Measurements from ENCODE around the gene RNF17.

RNF17 gene

GRCh38 chr13:24897293-24897692 lies 133.3 kb downstream of the RNF17 start:
- Mint-ChIP-seq H3K27me3 (no peaks in the 10 kb centered on the region), H3K27ac (ENCODE audit: low read depth) (no peak overlapping the region), H3K9me3 (no peaks in the 10 kb centered on the region), H3K4me3 (no peak overlapping the region), H3K36me3 (ENCODE audit: insufficient read depth) (peaks cover 4% of the 10 kb centered on the region), H3K4me1 (no peaks in the 10 kb centered on the region)
- no peak for DNase-seq (ENCODE audit: low spot score in 2 of 2)
- no peak for ATAC-seq (replicated peaks; ENCODE audit: extremely low read depth, poor library complexity, severe bottlenecking)

DNA sequence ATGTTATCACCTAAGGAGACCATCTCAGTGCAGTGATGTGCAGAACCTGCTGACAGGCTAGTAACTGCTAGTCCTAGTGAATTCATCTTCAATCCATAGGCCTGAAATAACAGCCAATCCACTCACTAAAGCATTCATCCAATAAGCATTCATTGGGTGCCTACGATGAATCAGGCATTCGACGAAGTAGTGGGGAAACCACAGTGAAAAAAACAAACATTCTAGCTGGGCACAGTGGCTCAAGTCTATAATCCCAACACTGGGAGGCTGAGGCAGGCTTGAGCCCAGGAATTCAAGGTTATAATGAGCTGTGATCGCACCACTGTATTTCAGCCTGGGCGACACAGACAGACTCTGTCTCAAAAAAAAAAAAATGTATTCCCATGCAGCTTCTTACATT lies 135.6 kb downstream of the RNF17 start:
- Mint-ChIP-seq H3K4me1 (no peaks in the 10 kb centered on the region), H3K9me3 (no peaks in the 10 kb centered on the region), H3K27ac (ENCODE audit: low read depth) (no peak overlapping the region), H3K27me3 (no peaks in the 10 kb centered on the region), H3K4me3 (no peak overlapping the region), H3K36me3 (ENCODE audit: insufficient read depth) (peaks cover 5% of the 10 kb centered on the region)
- ATAC-seq (replicated peaks; ENCODE audit: extremely low read depth, poor library complexity, severe bottlenecking) = no peak
- DNase-seq (ENCODE audit: low spot score in 2 of 2) = no peak

DNA sequence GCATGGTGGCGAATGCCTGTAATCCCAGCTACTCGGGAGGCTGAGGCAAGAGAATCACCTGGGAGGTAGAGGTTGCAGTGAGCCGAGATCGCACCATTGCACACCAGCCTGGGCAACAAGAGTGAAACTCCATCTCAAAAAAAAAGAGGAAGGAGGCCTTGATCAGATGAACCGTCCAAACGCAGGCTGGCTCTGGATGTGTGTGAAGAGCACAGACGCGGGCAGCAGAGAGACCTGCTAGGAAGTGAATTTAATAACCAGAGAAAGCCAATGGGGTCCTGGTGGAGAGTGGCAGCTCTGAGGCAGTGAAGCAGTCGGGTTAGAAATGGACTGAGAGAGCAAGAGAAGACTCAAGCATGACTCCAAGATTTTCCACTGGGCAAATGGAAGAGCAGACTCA lies 136.5 kb downstream of the RNF17 start:
- Mint-ChIP-seq H3K27me3 (no peaks in the 10 kb centered on the region), H3K36me3 (ENCODE audit: insufficient read depth) (peaks cover 4% of the 10 kb centered on the region), H3K9me3 (no peaks in the 10 kb centered on the region), H3K4me1 (no peaks in the 10 kb centered on the region), H3K27ac (ENCODE audit: low read depth) (no peak overlapping the region), H3K4me3 (no peak overlapping the region)
- DNase-seq (ENCODE audit: low spot score in 2 of 2) (no peak), ATAC-seq (replicated peaks; ENCODE audit: extremely low read depth, poor library complexity, severe bottlenecking) (no peak)

DNA sequence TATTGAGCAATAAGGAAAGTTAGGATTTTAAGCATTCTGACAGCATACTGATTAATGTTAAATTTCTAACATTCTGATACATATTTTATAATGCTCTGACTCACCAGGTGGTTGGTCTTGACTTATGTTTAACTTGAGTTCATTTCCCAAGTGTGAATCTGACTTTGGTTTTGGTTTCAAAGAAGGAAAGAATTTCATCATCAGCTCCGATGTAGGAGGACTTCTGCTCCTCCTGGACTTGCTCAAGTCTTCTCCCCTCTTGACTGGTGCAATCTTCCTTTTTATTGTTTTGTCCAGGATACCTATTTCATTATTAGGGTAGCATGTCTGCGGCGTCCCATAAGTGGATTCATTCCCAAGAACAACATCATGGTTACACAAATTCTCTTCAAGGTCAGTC lies 141.3 kb downstream of the RNF17 start:
- no peak overlapping the region for H3K27ac Mint-ChIP-seq (ENCODE audit: low read depth)

GRCh38 chr13:24906268-24906667 lies 142.3 kb downstream of the RNF17 start:
- Mint-ChIP-seq H3K4me1 (no peaks in the 10 kb centered on the region), H3K4me3 (no peak overlapping the region), H3K36me3 (ENCODE audit: insufficient read depth) (peaks cover 7% of the 10 kb centered on the region), H3K9me3 (no peaks in the 10 kb centered on the region), H3K27me3 (no peaks in the 10 kb centered on the region), H3K27ac (ENCODE audit: low read depth) (no peak overlapping the region)
- no peak for ATAC-seq (replicated peaks; ENCODE audit: extremely low read depth, poor library complexity, severe bottlenecking)
- DNase-seq (ENCODE audit: low spot score in 2 of 2) = no peak

More for the DNA sequence above, 141.3 kb downstream of the RNF17 start:
- Mint-ChIP-seq H3K4me1 (no peaks in the 10 kb centered on the region), H3K27me3 (no peaks in the 10 kb centered on the region), H3K9me3 (no peaks in the 10 kb centered on the region), H3K4me3 (no peak overlapping the region), H3K36me3 (ENCODE audit: insufficient read depth) (peaks cover 5% of the 10 kb centered on the region)
- DNase-seq (ENCODE audit: low spot score in 2 of 2) = no peak
- no peak for ATAC-seq (replicated peaks; ENCODE audit: extremely low read depth, poor library complexity, severe bottlenecking)

DNA sequence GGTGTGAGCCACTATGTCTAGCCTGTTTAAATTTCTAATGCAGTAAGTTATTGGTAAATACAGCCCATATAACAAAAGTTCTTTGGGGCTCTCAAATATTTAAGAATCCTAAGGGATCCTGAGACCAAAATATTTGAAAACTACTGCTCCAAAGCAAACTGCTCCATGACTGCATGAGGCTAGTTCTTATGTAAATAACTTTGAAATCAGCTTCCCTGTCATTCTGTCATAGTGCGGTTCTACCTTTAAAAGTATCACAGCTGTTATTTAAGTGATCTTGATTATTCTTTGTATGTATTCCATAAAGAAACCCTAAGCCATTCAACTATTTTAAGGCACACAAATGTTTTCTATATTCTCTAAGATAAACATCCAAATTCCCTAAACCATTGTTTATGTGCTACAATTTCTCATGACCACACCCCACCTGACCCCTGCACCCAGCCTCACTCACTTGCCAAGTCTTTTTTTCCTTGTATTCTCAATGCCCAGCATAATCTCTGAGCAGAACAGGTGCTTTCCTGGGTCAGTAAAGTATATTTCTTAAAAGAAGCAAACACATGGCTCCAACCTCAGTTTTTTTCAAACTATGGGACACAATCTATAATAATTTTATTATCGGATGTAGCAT lies 146.6 kb downstream of the RNF17 start:
- Mint-ChIP-seq H3K9me3 (no peaks in the 10 kb centered on the region), H3K27ac (ENCODE audit: low read depth) (no peak overlapping the region), H3K4me1 (peaks cover 5% of the 10 kb centered on the region), H3K36me3 (ENCODE audit: insufficient read depth) (peaks cover 6% of the 10 kb centered on the region), H3K27me3 (no peaks in the 10 kb centered on the region), H3K4me3 (no peak overlapping the region)
- no peak for DNase-seq (ENCODE audit: low spot score in 2 of 2)
- ATAC-seq (replicated peaks; ENCODE audit: extremely low read depth, poor library complexity, severe bottlenecking) = no peak

GRCh38 chr13:24911133-24911908 lies 147.4 kb downstream of the RNF17 start:
- Mint-ChIP-seq H3K4me1 (peaks cover 5% of the 10 kb centered on the region), H3K27ac (ENCODE audit: low read depth) (no peak overlapping the region), H3K9me3 (no peaks in the 10 kb centered on the region), H3K4me3 (no peak overlapping the region), H3K27me3 (no peaks in the 10 kb centered on the region), H3K36me3 (ENCODE audit: insufficient read depth) (peaks cover 6% of the 10 kb centered on the region)
- ATAC-seq (replicated peaks; ENCODE audit: extremely low read depth, poor library complexity, severe bottlenecking) = no peak
- DNase-seq (ENCODE audit: low spot score in 2 of 2) = no peak

- ATAC-seq (replicated peaks; ENCODE audit: extremely low read depth, poor library complexity, severe bottlenecking) = no peak
- no peak for DNase-seq (ENCODE audit: low spot score in 2 of 2)
- no peak overlapping the region for H3K4me3 Mint-ChIP-seq
- no peaks in the 10 kb centered on the region for H3K27me3 Mint-ChIP-seq
- H3K27ac Mint-ChIP-seq (ENCODE audit: low read depth) = no peak overlapping the region
- H3K36me3 Mint-ChIP-seq (ENCODE audit: insufficient read depth) = peaks cover 2% of the 10 kb centered on the region
- no peaks in the 10 kb centered on the region for H3K9me3 Mint-ChIP-seq
- H3K4me1 Mint-ChIP-seq = peaks cover 5% of the 10 kb centered on the region
These were observed 152.5 kb downstream of the RNF17 start for GRCh38 chr13:24916464-24916863.

- H3K27ac Mint-ChIP-seq (ENCODE audit: low read depth) = no peak overlapping the region
- H3K4me3 Mint-ChIP-seq = peak overlapping the region; percentile 34
- no peaks in the 10 kb centered on the region for H3K9me3 Mint-ChIP-seq
- DNase-seq (ENCODE audit: low spot score in 2 of 2) (no peak), ATAC-seq (replicated peaks; ENCODE audit: extremely low read depth, poor library complexity, severe bottlenecking) (no peak)
- peaks cover 11% of the 10 kb centered on the region for H3K36me3 Mint-ChIP-seq (ENCODE audit: insufficient read depth)
- H3K4me1 Mint-ChIP-seq = peaks cover 13% of the 10 kb centered on the region
- H3K27me3 Mint-ChIP-seq = no peaks in the 10 kb centered on the region
These were observed 157.0 kb downstream of the RNF17 start for GRCh38 chr13:24921003-24921402.

GRCh38 chr13:24921881-24922280 lies 157.9 kb downstream of the RNF17 start:
- ATAC-seq (replicated peaks; ENCODE audit: extremely low read depth, poor library complexity, severe bottlenecking) (no peak), DNase-seq (ENCODE audit: low spot score in 2 of 2) (no peak)
- Mint-ChIP-seq H3K36me3 (ENCODE audit: insufficient read depth) (peaks cover 11% of the 10 kb centered on the region), H3K27ac (ENCODE audit: low read depth) (peak overlapping the region; percentile 89), H3K9me3 (no peaks in the 10 kb centered on the region), H3K4me1 (peaks cover 13% of the 10 kb centered on the region), H3K4me3 (peak overlapping the region; percentile 96), H3K27me3 (no peaks in the 10 kb centered on the region)

DNA sequence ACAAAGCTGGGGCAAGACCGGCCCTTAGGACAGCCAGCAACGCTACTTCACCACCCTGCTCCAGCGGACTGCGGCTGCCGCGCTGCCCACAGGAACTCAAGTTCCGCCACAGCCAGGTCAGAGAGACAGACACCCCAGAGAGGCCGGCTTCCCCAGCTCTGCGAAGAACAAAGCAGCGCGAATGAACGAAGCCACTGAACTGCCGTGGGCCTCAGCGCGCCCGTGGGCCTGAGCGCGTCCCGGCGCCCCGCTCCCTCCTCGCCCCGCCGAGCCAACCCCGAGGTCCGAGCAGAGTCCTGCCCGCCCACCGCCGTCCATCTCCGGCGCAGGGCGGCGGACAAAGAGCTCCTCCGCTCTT lies 158.4 kb downstream of the RNF17 start:
- Mint-ChIP-seq H3K4me3 (peak overlapping the region; percentile 96), H3K36me3 (ENCODE audit: insufficient read depth) (peaks cover 11% of the 10 kb centered on the region), H3K27me3 (no peaks in the 10 kb centered on the region), H3K4me1 (peaks cover 13% of the 10 kb centered on the region), H3K27ac (ENCODE audit: low read depth) (peak overlapping the region; percentile 89), H3K9me3 (no peaks in the 10 kb centered on the region)
- ATAC-seq (replicated peaks; ENCODE audit: extremely low read depth, poor library complexity, severe bottlenecking) (peak; percentile 8), DNase-seq (ENCODE audit: low spot score in 2 of 2) (no peak)

DNA sequence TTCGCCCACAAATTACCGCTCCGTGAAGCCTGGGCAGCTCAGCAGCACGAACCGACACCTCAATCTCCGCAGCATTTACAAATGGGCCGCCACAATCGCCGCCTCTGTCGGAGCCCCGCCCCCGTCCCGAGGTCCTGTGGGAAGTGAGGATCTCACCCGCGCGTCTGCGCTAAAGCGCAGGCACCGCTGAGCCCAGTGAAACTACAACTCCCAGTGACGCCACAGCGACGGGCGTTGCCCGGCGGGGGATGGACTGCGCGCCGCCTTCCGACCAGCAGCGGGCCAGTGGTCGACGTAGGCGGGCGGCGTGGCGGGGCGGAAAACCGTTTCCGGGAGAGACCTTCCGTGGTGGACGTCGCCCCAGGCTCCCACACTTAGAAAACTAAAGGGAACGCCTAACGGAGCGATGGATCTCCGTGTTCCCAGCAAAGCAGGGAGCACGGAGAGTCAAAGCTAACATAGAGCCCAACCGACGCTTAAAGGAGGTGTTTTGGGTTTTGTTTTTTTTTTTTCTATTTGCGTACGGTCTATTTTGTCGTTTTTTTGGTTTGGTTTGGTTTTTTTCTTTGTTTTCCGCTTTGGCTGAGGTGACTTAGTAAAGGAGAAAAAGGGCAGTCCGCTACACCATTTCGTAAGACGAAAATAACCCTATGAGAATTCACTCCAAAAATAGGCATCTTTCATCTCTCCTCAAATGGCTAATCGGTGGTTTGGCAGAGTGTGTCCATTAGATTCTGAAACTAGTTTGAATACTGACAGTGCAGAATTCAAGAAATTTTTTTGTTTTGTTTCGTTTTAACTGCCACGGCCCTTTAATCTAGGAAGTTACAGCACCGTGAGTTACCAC lies 159.0 kb downstream of the RNF17 start:
- peak overlapping the region; percentile 96 for H3K4me3 Mint-ChIP-seq
- H3K27me3 Mint-ChIP-seq = no peaks in the 10 kb centered on the region
- peak; percentile 99 for ATAC-seq (replicated peaks; ENCODE audit: extremely low read depth, poor library complexity, severe bottlenecking)
- H3K4me1 Mint-ChIP-seq = peaks cover 13% of the 10 kb centered on the region
- peaks cover 11% of the 10 kb centered on the region for H3K36me3 Mint-ChIP-seq (ENCODE audit: insufficient read depth)
- peak; percentile 85 for DNase-seq (ENCODE audit: low spot score in 2 of 2)
- no peaks in the 10 kb centered on the region for H3K9me3 Mint-ChIP-seq
- H3K27ac Mint-ChIP-seq (ENCODE audit: low read depth) = peak overlapping the region; percentile 89

All from central memory CD8-positive, alpha-beta T cell (primary cell).